GM21825 (cell line): Measurements from ENCODE around the gene DDC.
"Not testable (repeated sequence)": the region's sequence is repeated elsewhere in the genome, so short reads cannot be mapped to it uniquely, and the experiment has no call there.

Experiments used
- ATAC-seq: cut with Tn5 transposase; IDR thresholded peaks from one replicate; pipeline ENCODE4 v1.9.1; 2021; ENCODE audit warnings: mild to moderate bottlenecking, moderate library complexity; ENCODE audit not compliant: unreplicated experiment

Gene DDC

GRCh38 chr7:50555594-50556140 lies 9.5 kb downstream of the DDC start:
- no peak for ATAC-seq

GRCh38 chr7:50554431-50555322 lies 10.5 kb downstream of the DDC start:
- ATAC-seq, result no peak

GRCh38 chr7:50553973-50554372 lies 11.2 kb downstream of the DDC start:
- ATAC-seq, result no peak

- ATAC-seq, result no peak
These were observed 12.3 kb downstream of the DDC start for GRCh38 chr7:50552921-50553320.

- no peak for ATAC-seq
These were observed 13.1 kb downstream of the DDC start for GRCh38 chr7:50552139-50552538.

- ATAC-seq, result not testable (repeated sequence)
These were observed 19.6 kb downstream of the DDC start for GRCh38 chr7:50545613-50546012.

GRCh38 chr7:50544992-50545391 lies 20.2 kb downstream of the DDC start:
- ATAC-seq, result no peak

- ATAC-seq, result no peak
These were observed 21.3 kb downstream of the DDC start for GRCh38 chr7:50543776-50544442.

GRCh38 chr7:50542132-50542531 lies 23.1 kb downstream of the DDC start:
- no peak for ATAC-seq

- ATAC-seq, result no peak
These were observed 24.2 kb downstream of the DDC start for GRCh38 chr7:50540785-50541579.

GRCh38 chr7:50539725-50540124 lies 25.5 kb downstream of the DDC start:
- ATAC-seq, result no peak

GRCh38 chr7:50538478-50538877 lies 26.7 kb downstream of the DDC start:
- no peak for ATAC-seq

GRCh38 chr7:50537417-50537816 lies 27.8 kb downstream of the DDC start:
- no peak for ATAC-seq

- not testable (repeated sequence) for ATAC-seq
These were observed 29.9 kb downstream of the DDC start for GRCh38 chr7:50535291-50535711.

GRCh38 chr7:50534690-50535290 lies 30.4 kb downstream of the DDC start:
- ATAC-seq, result no peak

- ATAC-seq, result no peak
These were observed 31.3 kb downstream of the DDC start for GRCh38 chr7:50533866-50534265.

- ATAC-seq, result no peak
These were observed 33.3 kb downstream of the DDC start for GRCh38 chr7:50531928-50532327.

GRCh38 chr7:50531401-50531911 lies 33.7 kb downstream of the DDC start:
- no peak for ATAC-seq

GRCh38 chr7:50530766-50531165 lies 34.4 kb downstream of the DDC start:
- no peak for ATAC-seq

GRCh38 chr7:50529093-50529862 lies 35.9 kb downstream of the DDC start:
- no peak for ATAC-seq
